HepG2 (cell line): Measurements from ENCODE around the gene G6PC3. TPM values are rescaled to one million over a fixed set of nuclear protein-coding genes. Genes with fewer than 3 reads are reported as not detected.

ENCODE experiments used
- ATM ChIP-seq: fragments of 450-650 bp; IDR thresholded peaks from 2 replicates; pipeline ENCODE4 v1.7.1; 2017; ENCODE audit warnings: mild to moderate bottlenecking, borderline replicate concordance
- NFE2L2 ChIP-seq: fragments of 150-350 bp; IDR thresholded peaks from 2 replicates; pipeline ENCODE4 v1.6.1; 2014; ENCODE audit warnings: low read length
- PCBP1 ChIP-seq: fragments of 200-400 bp; formaldehyde crosslinking; IDR thresholded peaks from 2 replicates; pipeline ENCODE4 v1.6.1; 2017; ENCODE audit warnings: mild to moderate bottlenecking, low read depth, low read length, borderline replicate concordance
- SRSF4 ChIP-seq: fragments of 200-400 bp; formaldehyde crosslinking; IDR thresholded peaks from one replicate; pipeline ENCODE4 v1.6.1; 2018; ENCODE audit warnings: mild to moderate bottlenecking, low read depth, low read length, moderate library complexity; ENCODE audit not compliant: poor library complexity, severe bottlenecking
- ZFP36L1 ChIP-seq: sonication (generic); formaldehyde crosslinking; IDR thresholded peaks from 2 replicates; pipeline ENCODE4 v1.8.0; 2022; ENCODE audit warnings: mild to moderate bottlenecking, missing genetic modification reagents, moderate library complexity
- ZFY ChIP-seq: sonication (generic); formaldehyde crosslinking; IDR thresholded peaks from 2 replicates; pipeline ENCODE4 v1.4.0; 2020; ENCODE audit warnings: missing genetic modification reagents
- ZKSCAN8 ChIP-seq: IDR thresholded peaks from 2 replicates; pipeline ENCODE4 v1.6.1; 2016; ENCODE audit warnings: borderline replicate concordance, missing genetic modification reagents, missing compliant biosample characterization
- ZNF614 ChIP-seq: IDR thresholded peaks from 2 replicates; pipeline ENCODE4 v1.6.1; 2018; ENCODE audit warnings: missing biosample characterization, missing genetic modification reagents, inconsistent platforms, borderline replicate concordance
- polyA plus RNA-seq, 8 experiments: library from polyadenylated mRNA; depleted of rRNA in 3 of 8; stranded (reverse) in 7 of 8; unstranded in 1 of 8; fragments of >200 nt; fragmentation: Illumina TruSeq in 4 of 8; extraction: Trizol in 4 of 8; gene quantifications; 2 replicates each; pipeline versions ENCODE4 v1.2.1 to v1.2.3, GENCODE V29; 2011 to 2016; ENCODE audit warnings: low read depth in 4 of 8, missing spikeins in 1 of 8, mixed read lengths in 1 of 8; ENCODE audit not compliant: insufficient read depth in 1 of 8
- total RNA-seq, 5 experiments: library from RNA; depleted of rRNA; stranded (reverse); fragments of >200 nt; fragmentation: Illumina TruSeq; extraction: Trizol; gene quantifications; 2 replicates each; pipeline ENCODE4 v1.2.3, GENCODE V29; 2016; ENCODE audit warnings: low read depth in 1 of 5
- TF ChIP-seq, protein P1 (sequence below): IDR thresholded peaks from 2 replicates; pipeline ENCODE4 v1.6.1; 2016; ENCODE audit warnings: low read depth, missing genetic modification reagents, missing compliant biosample characterization
- TF ChIP-seq, protein P2 (sequence below): sonication (generic); formaldehyde crosslinking; IDR thresholded peaks from 2 replicates; pipeline ENCODE4 v1.9.0; 2022; ENCODE audit warnings: missing genetic modification reagents, mild to moderate bottlenecking, borderline replicate concordance
- TF ChIP-seq, protein P3 (sequence below): sonication (generic); formaldehyde crosslinking; conservative IDR thresholded peaks from 2 replicates; pipeline ENCODE4 v1.4.0; 2020; ENCODE audit warnings: mild to moderate bottlenecking, missing genetic modification reagents, moderate library complexity

Gene G6PC3
- total and polyA plus RNA-seq, 2 of the 13 experiments (the other 11 are each of a cell fraction or from before 2014, with no cell fraction given), result 38.5 to 75.8 TPM

DNA sequence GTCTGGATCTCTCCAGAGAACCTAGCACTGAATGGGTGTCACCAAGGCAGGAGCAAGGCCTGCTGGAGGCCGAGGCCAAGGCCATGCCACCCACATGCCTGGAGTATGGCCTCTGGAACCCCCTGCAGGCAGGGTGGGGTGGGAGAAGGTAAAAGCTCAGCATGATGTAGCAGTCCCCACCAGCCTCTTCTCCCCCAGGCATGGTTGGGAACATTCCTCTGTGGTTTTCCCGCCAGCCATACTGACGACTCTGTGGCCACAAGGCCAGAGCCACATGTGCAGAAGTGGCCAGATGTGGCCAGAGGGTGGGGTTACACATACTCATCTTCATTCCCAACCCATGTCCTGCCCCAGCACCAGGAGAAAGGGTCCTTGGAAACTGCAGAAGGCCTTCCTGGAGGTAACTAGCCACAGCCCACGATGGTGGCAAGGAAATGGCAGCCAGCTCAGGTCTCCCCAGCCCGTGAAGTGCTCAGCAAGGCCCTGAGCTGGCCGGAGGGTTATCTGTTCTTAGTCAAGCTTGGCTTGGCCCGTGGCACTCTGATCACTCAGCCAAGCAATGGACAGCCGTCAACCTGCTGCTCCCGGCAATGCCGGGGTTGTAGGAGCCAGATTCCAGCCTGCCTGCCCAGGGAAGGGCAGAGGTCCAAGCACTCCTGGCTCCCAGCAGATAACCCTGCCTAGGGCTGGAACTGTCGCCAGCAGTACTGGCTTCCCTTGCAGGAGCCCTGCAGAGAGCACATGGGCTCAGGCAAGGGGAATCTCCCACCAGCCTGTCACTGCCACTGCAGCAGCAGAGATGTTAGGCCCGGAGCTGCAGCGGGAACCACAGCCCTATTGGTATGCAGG, 26.8 kb downstream of the G6PC3 start (continued):
- TF ChIP-seq ZNF614 (no peak), NFE2L2 (0 out of 2 replicates have a peak, but pooled peaks have one; percentile 10), ZFY (CRISPR knock-in tag) (peak; percentile 52; the same call in 1 of the 2 replicates), PCBP1 (no peak), ZKSCAN8 (CRISPR knock-in tag) (no peak), ATM (no peak), SRSF4 (no peak), ZFP36L1 (CRISPR knock-in tag) (0 out of 2 replicates have a peak, but pooled peaks have one; percentile 29)
- TF ChIP-seq, protein P1, sequence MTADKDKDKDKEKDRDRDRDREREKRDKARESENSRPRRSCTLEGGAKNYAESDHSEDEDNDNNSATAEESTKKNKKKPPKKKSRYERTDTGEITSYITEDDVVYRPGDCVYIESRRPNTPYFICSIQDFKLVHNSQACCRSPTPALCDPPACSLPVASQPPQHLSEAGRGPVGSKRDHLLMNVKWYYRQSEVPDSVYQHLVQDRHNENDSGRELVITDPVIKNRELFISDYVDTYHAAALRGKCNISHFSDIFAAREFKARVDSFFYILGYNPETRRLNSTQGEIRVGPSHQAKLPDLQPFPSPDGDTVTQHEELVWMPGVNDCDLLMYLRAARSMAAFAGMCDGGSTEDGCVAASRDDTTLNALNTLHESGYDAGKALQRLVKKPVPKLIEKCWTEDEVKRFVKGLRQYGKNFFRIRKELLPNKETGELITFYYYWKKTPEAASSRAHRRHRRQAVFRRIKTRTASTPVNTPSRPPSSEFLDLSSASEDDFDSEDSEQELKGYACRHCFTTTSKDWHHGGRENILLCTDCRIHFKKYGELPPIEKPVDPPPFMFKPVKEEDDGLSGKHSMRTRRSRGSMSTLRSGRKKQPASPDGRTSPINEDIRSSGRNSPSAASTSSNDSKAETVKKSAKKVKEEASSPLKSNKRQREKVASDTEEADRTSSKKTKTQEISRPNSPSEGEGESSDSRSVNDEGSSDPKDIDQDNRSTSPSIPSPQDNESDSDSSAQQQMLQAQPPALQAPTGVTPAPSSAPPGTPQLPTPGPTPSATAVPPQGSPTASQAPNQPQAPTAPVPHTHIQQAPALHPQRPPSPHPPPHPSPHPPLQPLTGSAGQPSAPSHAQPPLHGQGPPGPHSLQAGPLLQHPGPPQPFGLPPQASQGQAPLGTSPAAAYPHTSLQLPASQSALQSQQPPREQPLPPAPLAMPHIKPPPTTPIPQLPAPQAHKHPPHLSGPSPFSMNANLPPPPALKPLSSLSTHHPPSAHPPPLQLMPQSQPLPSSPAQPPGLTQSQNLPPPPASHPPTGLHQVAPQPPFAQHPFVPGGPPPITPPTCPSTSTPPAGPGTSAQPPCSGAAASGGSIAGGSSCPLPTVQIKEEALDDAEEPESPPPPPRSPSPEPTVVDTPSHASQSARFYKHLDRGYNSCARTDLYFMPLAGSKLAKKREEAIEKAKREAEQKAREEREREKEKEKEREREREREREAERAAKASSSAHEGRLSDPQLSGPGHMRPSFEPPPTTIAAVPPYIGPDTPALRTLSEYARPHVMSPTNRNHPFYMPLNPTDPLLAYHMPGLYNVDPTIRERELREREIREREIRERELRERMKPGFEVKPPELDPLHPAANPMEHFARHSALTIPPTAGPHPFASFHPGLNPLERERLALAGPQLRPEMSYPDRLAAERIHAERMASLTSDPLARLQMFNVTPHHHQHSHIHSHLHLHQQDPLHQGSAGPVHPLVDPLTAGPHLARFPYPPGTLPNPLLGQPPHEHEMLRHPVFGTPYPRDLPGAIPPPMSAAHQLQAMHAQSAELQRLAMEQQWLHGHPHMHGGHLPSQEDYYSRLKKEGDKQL (CRISPR knock-in tag), result no peak
- TF ChIP-seq, protein P2, sequence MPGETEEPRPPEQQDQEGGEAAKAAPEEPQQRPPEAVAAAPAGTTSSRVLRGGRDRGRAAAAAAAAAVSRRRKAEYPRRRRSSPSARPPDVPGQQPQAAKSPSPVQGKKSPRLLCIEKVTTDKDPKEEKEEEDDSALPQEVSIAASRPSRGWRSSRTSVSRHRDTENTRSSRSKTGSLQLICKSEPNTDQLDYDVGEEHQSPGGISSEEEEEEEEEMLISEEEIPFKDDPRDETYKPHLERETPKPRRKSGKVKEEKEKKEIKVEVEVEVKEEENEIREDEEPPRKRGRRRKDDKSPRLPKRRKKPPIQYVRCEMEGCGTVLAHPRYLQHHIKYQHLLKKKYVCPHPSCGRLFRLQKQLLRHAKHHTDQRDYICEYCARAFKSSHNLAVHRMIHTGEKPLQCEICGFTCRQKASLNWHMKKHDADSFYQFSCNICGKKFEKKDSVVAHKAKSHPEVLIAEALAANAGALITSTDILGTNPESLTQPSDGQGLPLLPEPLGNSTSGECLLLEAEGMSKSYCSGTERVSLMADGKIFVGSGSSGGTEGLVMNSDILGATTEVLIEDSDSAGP, result peak; percentile 38; the same call in 1 of the 2 replicates
- TF ChIP-seq, protein P3, sequence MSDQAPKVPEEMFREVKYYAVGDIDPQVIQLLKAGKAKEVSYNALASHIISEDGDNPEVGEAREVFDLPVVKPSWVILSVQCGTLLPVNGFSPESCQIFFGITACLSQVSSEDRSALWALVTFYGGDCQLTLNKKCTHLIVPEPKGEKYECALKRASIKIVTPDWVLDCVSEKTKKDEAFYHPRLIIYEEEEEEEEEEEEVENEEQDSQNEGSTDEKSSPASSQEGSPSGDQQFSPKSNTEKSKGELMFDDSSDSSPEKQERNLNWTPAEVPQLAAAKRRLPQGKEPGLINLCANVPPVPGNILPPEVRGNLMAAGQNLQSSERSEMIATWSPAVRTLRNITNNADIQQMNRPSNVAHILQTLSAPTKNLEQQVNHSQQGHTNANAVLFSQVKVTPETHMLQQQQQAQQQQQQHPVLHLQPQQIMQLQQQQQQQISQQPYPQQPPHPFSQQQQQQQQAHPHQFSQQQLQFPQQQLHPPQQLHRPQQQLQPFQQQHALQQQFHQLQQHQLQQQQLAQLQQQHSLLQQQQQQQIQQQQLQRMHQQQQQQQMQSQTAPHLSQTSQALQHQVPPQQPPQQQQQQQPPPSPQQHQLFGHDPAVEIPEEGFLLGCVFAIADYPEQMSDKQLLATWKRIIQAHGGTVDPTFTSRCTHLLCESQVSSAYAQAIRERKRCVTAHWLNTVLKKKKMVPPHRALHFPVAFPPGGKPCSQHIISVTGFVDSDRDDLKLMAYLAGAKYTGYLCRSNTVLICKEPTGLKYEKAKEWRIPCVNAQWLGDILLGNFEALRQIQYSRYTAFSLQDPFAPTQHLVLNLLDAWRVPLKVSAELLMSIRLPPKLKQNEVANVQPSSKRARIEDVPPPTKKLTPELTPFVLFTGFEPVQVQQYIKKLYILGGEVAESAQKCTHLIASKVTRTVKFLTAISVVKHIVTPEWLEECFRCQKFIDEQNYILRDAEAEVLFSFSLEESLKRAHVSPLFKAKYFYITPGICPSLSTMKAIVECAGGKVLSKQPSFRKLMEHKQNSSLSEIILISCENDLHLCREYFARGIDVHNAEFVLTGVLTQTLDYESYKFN (CRISPR knock-in tag), result no peak; the same call in 1 of the 2 replicates
